GM19023 (cell line): ENCODE data around the gene NOC3L.
"Not testable (repeated sequence)": the region's sequence is repeated elsewhere in the genome, so short reads cannot be mapped to it uniquely, and the experiment has no call there.

ENCODE experiments used
- ATAC-seq: cut with Tn5 transposase; IDR thresholded peaks from one replicate; pipeline ENCODE4 v1.9.1; 2021; ENCODE audit warnings: mild to moderate bottlenecking, moderate library complexity; ENCODE audit not compliant: unreplicated experiment

NOC3L gene

GRCh38 chr10:94364482-94364881 lies 1.7 kb upstream of the NOC3L start:
- ATAC-seq: no peak

- peak; percentile 12 for ATAC-seq
These were observed 469 bp upstream of the NOC3L start for GRCh38 chr10:94363251-94363565.

DNA sequence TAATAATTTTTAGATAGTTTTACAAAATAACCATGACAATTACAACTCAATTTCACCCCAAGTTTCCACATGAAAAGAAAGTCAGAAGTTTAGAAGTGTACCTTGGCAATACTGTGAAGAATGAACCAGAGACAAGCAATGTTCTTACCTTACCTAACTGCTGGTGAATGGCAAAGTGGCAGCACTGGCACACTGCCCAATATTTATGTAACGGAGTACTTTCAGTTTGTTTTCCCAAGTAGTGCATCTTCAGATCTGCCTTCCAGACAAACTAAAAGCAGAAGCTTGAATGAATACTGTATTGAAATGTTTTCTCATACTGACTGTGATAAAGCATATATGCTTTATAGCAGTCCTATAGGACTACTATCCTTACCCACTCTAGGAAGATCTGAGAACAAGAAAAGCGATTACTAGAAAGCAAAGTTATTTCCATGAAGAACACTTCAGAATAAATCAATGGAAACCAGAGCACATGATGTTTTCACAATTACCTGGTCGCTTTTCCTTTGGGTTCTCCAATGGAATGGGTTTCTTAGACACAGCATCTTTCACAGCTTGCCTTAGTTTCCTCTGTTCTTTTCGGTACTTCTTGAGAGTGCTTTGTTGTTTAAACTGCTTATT lies 1.5 kb downstream of the NOC3L start:
- ATAC-seq: no peak

DNA sequence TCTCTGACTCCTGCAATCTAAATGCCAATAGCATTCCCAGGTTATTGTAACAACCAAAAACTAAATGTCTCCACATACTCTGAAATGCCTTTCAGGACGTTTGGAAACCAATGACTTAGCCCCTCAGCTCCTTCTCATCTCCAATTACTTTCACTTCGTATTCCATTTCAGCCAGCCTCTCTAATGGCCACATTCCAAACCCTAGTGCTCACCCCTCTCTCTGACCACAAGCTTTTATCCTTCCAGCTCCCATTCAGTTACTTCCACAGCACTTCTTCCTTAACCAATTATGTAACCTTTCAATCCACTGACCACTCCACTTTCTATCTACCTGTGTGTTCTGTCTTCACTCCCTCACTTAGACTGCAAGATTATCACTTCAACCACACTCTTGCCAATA lies 4.3 kb downstream of the NOC3L start:
- no peak for ATAC-seq

DNA sequence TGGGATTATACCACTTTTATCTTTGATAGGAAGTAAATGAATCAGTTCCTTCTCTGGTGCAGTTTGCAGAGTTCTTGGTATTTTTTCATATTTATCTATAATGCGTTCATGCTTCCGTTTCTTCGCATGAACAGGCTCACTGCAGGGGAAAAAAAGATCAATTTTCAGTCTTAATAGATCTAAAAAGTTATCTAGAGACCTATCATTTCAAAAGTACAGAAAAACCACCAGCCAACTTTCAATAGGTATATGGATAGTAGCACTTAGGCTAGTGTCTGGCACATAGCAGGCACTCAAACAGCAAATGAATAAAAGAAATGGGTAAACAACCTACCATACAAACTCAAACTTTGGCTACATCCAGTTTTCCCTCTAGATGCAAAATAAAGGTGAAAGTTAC lies 5.5 kb downstream of the NOC3L start:
- no peak for ATAC-seq

DNA sequence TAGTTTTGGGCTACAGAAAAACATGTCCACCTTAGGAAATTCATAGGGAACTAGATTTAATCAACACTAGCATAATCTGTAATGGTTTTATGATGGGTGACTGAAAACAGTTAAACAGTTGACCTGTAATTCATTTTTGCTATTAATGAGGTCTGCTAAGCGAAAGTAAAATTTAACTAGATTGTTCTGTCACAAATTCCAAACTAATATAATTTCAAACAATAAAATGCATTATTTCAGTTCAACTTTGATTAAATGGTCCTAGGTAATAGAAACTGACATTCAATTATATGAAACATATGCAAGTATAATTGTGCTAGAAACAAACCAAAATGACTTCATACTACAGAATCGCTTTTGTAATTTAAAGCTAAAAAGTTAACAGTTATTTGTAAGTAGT lies 6.9 kb downstream of the NOC3L start:
- ATAC-seq: no peak

- ATAC-seq: no peak
These were observed 9.4 kb downstream of the NOC3L start for GRCh38 chr10:94353336-94353735.

DNA sequence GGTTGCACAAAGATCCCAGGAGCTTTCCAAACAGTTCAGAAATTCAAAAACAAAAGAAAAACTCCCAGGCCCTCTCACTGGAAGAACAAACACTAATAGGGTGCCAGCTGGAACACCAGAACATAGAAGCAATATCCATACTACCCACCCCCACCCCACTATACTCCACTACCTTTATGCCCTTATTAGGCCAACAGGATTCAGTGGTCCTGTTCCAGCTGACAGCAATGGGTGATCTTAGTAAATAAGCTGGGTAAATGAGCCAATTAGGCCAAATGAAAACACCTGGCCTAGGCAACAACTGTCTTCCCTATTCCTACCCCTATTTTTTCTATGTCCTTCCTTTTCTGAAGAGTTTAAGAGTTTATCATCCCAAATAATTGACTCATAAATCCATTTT lies 11.7 kb downstream of the NOC3L start:
- ATAC-seq: no peak

DNA sequence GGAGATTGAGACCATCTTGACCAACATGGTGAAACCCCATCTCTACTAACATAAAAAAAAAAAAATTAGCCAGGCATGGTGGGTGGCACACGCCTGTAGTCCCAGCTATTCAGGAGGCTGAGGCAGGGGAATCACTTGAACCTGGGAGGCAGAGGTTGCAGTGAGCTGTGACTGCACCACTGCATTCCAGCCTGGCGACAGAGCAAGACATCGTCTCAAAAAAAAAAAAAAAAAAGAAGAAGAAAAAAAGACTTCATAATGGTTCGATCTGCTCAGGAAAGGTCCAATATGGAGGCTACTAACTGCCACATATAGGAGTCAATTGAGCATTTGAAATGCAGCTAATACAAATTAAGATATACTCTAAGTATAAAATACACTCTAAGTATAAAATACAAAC lies 12.2 kb downstream of the NOC3L start:
- not testable (repeated sequence) for ATAC-seq

GRCh38 chr10:94349327-94349726 lies 13.4 kb downstream of the NOC3L start:
- no peak for ATAC-seq

GRCh38 chr10:94344522-94345122 lies 18.1 kb downstream of the NOC3L start:
- peak; percentile 97 for ATAC-seq

- ATAC-seq: no peak
These were observed 19.6 kb downstream of the NOC3L start for GRCh38 chr10:94343151-94343550.

DNA sequence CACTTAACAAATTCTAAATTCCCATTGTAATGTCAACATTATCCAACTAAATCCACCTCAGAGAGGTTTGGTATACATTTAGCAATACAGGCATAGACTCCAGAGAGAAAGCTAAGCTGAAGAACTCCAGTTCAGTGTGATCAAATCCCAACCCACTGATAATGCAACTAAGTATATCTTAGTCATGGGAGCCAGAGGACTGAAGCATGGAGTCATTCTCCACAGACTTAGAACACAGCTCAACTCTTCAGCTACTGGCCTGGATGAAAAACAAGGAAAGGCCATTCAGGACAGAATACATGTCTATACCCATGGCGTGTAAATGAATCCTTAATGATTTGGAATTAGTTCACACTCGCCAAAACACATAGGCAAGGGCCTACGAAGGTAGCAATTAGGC lies 27.9 kb downstream of the NOC3L start:
- ATAC-seq: no peak

DNA sequence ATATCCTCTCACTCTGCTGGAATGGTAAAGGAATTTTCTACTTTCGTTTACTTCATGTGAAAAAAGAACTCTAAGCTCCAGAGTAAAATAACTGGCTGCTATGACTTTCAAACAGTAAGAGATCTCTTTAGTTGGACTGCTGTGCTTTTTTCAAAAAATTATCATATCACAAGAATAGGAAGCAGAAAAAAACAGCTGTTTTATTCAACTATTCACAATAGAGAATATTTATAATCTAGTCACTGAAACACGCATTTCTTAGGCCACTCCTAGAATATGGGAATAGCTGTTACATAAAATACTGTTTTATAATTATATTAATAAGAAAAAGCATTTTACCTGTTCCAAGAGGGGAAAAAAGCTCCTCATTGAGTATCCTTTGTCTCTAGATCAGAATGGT lies 29.7 kb downstream of the NOC3L start:
- no peak for ATAC-seq

DNA sequence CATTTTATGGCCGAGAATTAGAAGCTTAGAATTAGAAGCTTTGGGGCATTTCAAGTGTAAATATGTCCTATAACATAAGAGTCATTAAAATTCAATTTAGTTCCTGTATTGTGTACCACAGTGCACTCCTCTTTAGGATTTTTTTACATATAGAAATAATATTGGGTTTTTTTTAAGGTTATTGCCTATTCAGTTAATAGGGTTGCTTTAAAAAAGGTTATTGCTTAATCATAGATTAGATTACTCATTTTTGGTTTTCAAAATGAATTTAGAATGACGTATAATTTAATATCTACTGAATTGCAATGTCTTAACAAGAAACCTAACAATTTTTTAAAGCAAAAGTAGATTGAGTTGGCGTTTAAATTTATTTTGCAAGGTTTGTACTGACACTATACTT lies 34.1 kb downstream of the NOC3L start:
- no peak for ATAC-seq

DNA sequence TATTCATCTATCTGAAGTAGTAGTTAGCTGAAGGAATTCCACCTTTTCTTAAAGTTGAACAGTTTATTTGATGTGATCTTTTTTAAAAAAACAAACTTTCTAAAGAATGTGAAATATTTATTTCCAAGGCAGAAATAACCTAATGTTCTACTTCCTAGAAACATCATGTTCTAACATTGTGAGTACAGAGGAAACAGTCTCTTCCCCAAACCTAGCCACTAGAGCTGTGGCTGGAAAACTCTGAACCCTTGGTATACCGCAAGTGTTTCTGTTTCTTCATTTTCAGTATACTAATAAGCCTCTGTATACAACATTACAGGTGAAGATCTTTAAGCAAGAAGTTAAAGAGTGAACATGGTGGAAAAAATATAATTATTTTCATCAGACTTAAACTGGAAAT lies 35.1 kb downstream of the NOC3L start:
- ATAC-seq: no peak

DNA sequence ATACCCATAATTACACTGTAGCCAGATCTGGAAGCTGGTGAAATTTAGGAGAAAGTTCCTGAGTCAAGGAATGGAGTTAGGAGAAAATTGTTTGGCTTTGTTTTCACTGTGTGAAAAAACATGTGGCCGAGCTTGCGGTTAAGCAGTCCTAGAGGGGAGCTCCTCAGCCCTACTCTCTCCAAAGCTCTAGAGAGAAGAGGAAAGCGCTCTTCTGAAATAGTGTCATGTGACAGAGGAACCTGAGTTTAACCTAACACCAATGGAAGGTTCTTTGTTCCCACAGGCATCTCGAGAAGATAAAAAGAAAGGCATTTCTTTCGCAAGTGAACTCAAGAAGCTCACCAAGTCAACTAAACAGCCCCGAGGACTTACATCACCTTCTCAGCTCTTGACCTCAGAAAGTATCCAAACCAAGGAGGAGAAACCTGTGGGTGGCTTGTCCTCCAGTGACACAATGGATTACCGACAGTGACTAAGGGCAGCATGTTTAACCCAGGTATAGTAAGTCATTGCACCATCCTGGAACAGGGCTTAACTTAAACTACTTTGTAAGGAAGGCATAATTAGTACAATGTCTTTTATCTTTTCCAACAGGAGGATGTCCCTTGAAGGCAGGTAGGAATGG lies 38.0 kb downstream of the NOC3L start:
- ATAC-seq: no peak

- ATAC-seq: no peak
These were observed 42.3 kb downstream of the NOC3L start for GRCh38 chr10:94320285-94320914.

DNA sequence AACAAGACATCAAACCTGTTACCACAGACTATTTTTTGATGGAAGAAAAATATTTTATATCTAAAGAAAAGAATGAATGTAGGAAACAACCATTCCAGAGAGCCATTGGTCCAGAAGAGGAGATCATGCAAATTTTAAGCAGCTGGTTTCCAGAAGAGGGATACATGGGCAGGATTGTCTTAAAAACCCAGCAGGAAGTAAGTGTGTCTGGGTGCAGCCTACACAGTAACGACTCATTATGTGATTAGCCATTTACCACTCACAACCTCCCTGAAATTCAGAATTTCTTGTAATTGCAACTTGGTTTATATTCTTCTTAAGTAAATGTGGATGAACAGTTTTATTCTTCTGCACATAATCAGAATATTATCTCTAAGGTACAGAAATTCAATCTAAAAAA lies 46.2 kb downstream of the NOC3L start:
- no peak for ATAC-seq

GRCh38 chr10:94315975-94316464 lies 46.7 kb downstream of the NOC3L start:
- no peak for ATAC-seq

GRCh38 chr10:94315024-94315451 lies 47.7 kb downstream of the NOC3L start:
- no peak for ATAC-seq

- no peak for ATAC-seq
These were observed 52.4 kb downstream of the NOC3L start for GRCh38 chr10:94310369-94310768.
